Panc1 (cell line): Measurements from ENCODE around the gene ZNF622.

ENCODE experiments used
- POLR2AphosphoS5 ChIP-seq: IDR thresholded peaks from 2 replicates; pipeline ENCODE4 v1.6.1; 2012; ENCODE audit warnings: mild to moderate bottlenecking, low read depth, low read length, moderate library complexity
- SIN3A ChIP-seq: IDR thresholded peaks from 2 replicates; pipeline ENCODE4 v1.6.1; 2012; ENCODE audit warnings: low read depth, mild to moderate bottlenecking, low read length, moderate library complexity, borderline replicate concordance; ENCODE audit not compliant: insufficient read depth
- TF ChIP-seq, protein P1 (sequence below): fragments of 450-650 bp; IDR thresholded peaks from 2 replicates; pipeline ENCODE4 v1.5.1; 2017; ENCODE audit warnings: mild to moderate bottlenecking

DNA sequence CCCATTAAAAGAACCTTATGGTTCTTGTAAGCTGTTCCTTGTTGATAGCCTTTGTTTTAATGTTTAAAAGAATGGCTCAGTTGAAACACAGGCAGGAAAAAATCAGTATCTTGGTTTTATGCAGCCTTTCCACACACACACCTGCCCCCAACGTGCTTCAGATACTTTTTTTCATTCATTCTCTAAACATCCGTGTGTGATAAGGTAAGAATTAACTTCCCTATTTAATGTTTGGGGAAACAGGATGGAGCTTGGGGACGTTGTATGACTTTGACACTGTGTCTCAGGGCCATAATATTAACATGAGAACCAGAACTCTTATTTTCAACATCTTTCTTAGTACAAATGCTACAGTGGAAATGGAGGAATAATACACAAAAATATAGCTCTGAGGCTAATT lies 5.8 kb upstream of the ZNF622 start:
- TF ChIP-seq, protein P1, sequence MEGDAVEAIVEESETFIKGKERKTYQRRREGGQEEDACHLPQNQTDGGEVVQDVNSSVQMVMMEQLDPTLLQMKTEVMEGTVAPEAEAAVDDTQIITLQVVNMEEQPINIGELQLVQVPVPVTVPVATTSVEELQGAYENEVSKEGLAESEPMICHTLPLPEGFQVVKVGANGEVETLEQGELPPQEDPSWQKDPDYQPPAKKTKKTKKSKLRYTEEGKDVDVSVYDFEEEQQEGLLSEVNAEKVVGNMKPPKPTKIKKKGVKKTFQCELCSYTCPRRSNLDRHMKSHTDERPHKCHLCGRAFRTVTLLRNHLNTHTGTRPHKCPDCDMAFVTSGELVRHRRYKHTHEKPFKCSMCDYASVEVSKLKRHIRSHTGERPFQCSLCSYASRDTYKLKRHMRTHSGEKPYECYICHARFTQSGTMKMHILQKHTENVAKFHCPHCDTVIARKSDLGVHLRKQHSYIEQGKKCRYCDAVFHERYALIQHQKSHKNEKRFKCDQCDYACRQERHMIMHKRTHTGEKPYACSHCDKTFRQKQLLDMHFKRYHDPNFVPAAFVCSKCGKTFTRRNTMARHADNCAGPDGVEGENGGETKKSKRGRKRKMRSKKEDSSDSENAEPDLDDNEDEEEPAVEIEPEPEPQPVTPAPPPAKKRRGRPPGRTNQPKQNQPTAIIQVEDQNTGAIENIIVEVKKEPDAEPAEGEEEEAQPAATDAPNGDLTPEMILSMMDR: no peak
- TF ChIP-seq POLR2AphosphoS5 (no peak), SIN3A (no peak)
